HEK293T (cell line): ENCODE data around the gene PRDM11.

ENCODE experiments used
- BHLHE40 ChIP-seq: fragments of 450-650 bp; IDR thresholded peaks from 2 replicates; pipeline ENCODE4 v1.6.1; 2016; ENCODE audit warnings: mild to moderate bottlenecking, moderate library complexity, borderline replicate concordance
- CTBP1 ChIP-seq: fragments of 450-650 bp; IDR thresholded peaks from 2 replicates; pipeline ENCODE4 v1.6.1; 2016; ENCODE audit warnings: borderline replicate concordance
- ELF4 ChIP-seq: fragments of 450-650 bp; IDR thresholded peaks from 2 replicates; pipeline ENCODE4 v1.6.1; 2017; ENCODE audit warnings: antibody characterized with exemption
- FOXA1 ChIP-seq: fragments of 450-650 bp; IDR thresholded peaks from 2 replicates; pipeline ENCODE4 v1.6.1; 2016; ENCODE audit warnings: mild to moderate bottlenecking
- FOXM1 ChIP-seq: fragments of 450-650 bp; IDR thresholded peaks from 2 replicates; pipeline ENCODE4 v1.6.1; 2017; ENCODE audit warnings: mild to moderate bottlenecking, borderline replicate concordance
- HDGF ChIP-seq: fragments of 450-650 bp; IDR thresholded peaks from 2 replicates; pipeline ENCODE4 v1.6.1; 2017; ENCODE audit warnings: antibody characterized with exemption, borderline replicate concordance
- LEF1 ChIP-seq: fragments of 450-650 bp; IDR thresholded peaks from 2 replicates; pipeline ENCODE4 v1.6.1; 2017; ENCODE audit warnings: mild to moderate bottlenecking, borderline replicate concordance
- SP1 ChIP-seq: fragments of 450-650 bp; IDR thresholded peaks from 2 replicates; pipeline ENCODE4 v1.6.1; 2017
- SUZ12 ChIP-seq: fragments of 450-650 bp; IDR thresholded peaks from 2 replicates; pipeline ENCODE4 v1.6.1; 2016; ENCODE audit warnings: mild to moderate bottlenecking
- TARDBP ChIP-seq: fragments of 450-650 bp; IDR thresholded peaks from 2 replicates; pipeline ENCODE4 v1.6.1; 2016
- ZNF384 ChIP-seq: fragments of 450-650 bp; IDR thresholded peaks from 2 replicates; pipeline ENCODE4 v1.6.1; 2016

GRCh38 chr11:45150301-45150700 is 3.9 kb downstream of the PRDM11 start:
- TF ChIP-seq HDGF: no peak
- TF ChIP-seq CTBP1: no peak
- no peak for TF ChIP-seq FOXM1
- TF ChIP-seq SP1: no peak
- no peak for TF ChIP-seq BHLHE40
- TF ChIP-seq SUZ12: no peak
- TF ChIP-seq FOXA1: no peak
- TF ChIP-seq ZNF384: no peak
- no peak for TF ChIP-seq ELF4
- no peak for TF ChIP-seq LEF1
- TF ChIP-seq TARDBP: no peak
